HG02970 (cell line): ENCODE results near the gene SDK1.

Experiments used
- ATAC-seq: cut with Tn5 transposase; IDR thresholded peaks from one replicate; pipeline ENCODE4 v1.9.1; 2021; ENCODE audit warnings: mild to moderate bottlenecking, moderate library complexity, moderate number of reproducible peaks; ENCODE audit not compliant: unreplicated experiment, low FRiP score

Gene SDK1

DNA sequence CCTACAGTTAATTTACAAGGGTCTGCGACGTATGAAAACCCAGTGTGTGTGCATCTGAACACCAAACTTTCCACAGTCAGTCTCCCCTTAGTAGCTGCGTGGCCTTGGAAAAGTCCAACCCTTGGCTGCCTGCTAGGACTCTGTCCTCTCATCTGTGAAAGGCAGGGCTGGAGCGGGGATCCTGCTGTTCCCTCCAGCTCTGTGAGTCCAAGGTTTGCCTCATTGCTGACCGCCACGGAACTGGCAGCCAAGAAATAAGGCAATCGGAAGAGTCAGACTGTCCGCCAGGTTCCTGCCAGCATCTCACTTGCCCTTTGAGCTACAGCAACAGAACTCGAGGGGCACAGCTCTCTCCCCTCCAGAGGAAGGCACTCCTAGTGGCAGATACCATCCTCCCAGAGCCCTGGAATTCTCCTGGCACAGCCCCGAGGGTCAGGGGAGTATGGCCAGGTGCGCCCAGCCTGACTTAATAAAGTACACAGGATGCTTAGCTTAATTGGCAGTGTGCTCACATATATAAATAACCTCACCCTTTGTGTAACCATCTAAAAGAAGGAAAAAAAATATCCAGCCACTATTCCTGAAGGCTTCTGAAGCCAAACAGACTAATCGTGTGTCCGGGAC, 851.0 kb downstream of the SDK1 start:
- ATAC-seq = no peak

DNA sequence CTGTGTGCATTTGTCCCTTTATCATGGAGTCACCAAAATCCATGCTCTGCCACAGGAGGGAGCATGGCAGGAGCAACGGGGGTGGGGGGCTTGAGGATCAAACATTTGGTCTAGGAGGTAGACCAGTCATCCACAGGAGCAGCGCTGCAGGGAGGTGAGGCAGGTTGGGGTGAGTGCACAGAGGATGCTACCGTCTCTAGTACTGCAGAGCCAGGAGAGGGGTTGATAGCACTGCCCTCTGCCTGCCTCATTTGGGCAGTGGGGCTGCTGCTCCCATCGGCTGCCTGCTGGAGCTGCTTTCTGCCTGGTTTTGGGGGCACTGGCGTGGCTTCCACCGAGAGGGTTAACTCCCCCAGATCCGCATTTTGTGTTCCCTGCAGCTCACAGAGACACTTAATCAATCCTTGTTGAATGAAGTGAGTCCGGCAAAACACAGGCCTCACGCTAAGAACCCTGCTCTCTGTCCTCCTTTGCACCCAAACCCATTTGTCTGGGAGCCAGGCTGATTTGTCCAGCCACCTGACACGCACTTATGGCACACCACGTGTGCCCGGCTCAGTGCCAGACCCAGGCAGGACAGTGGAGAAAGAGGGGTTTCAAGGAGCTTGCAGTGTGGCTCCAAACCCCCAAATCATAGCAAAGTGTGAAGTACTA, 854.0 kb downstream of the SDK1 start:
- ATAC-seq = no peak

DNA sequence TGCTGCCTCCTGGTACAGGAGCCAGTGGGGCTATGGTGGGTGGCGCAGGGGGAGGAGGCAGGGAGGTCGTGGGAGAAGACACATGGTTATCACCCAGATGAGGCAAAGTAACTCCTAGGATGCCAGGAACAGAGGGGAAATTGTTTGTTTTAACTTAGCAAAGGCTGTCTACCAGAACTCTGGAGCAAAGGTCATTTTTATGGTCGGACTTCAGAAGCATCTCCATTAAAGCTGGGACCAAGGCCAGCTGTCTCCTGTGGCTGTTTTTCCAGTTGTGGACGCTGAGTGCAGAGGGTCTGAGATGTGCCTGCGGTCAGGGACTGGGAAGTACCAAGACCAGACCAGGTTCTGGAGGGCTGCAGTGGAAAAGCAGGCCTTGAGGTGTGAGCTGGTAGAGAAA, 855.1 kb downstream of the SDK1 start:
- ATAC-seq = no peak

DNA sequence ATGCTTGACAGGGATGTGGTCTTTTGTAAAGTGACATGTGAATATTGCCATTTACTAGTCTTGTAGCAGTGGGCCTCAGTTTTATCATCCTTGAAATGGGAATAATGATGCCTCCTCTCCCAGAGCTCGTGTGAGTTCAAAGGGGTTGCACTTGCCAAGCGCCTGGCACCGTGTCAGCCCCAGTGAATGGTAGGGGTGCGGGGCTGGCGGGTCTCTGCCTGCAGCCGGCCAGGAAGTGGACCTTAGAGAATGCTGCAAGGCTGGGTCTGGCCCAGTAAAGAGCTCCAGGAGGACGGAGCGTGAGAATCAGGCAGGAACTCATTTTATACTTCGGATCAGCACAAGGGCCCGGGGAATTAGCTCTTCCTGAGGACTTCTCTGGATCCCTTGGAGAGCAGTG, 856.6 kb downstream of the SDK1 start:
- no peak for ATAC-seq

DNA sequence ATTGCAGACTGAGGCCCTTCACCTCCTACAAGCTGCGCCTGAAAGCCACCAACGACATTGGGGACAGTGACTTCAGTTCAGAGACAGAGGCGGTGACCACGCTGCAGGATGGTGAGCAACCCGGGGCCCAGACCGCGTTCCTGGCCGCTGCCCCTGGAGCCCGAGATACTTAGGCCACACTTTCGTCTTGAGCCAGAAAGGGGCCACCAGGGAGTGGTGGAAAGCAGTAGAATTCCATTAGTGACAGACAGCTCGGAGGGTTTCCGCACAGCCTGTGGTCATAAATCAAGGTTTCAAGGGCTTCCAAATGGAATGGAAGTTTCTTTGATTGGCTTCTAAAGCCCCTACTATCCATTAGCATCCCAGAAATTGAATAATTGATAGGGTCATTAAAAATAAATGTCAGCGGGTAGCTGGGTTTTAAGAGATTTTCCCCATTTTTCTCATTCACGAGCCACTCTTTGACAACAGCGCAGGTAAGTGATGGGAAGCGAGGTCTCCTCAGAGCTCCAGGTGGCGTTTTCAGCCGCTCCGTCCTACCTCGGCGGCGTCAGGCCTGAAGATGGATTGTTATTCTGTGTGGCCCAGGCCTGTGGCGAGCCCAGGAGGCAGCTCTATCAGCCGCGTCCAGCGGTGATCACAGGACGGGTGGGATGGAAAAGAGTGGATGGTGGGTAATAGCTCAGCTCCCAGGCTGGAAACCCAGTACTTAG, 857.5 kb downstream of the SDK1 start:
- no peak for ATAC-seq

DNA sequence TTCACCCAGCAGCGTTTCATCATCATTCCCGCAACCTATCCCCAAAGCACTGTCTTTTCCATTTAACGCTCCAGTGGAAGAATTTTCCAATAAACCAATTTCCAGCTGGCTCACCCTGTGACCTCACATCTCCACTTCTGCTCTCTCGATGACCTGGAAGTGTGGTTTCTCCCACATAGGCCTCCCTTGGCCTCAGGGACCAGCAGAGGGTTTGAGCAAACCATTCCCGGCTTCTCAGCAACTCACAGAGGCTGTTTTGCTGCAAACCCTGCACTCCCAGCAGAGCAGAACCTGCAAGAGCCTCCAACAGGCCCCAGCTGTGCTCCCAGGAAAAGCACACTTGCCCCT, 858.1 kb downstream of the SDK1 start:
- no peak for ATAC-seq

DNA sequence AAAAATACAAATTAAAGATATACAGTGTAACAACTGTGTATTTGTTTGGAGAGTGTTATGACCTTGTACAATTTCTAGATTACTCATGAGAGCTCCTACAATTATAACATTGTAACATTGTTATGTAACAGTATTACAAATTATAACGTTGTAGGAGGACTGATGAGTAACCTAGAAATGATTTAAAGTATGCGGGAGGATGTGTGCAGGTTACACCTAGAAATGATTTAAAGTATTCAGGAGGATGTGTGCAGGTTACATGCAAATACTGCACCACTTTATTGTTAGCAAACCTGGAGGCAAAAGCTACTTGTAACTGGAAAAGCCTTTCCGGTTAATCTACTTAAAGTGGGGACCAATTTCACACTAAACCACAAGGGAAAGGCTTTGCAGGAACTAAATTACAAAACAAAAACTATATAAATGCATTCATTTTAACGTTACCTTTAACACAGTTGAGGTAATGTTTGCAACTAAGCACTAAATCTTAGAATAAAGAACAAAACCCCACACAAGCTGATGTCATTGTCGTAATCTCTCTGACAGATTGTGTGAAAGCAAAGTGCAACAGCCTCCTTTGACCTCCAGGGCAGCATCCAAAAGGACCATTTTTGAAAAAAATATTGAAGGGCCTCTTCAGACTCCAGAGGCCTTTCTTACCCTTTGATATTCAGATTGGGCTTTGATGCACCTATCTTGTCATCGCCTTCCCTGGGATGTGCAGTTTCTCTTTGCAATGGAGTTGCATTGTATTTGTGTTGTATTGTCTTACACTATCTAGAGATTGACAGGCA, 858.9 kb downstream of the SDK1 start:
- no peak for ATAC-seq

DNA sequence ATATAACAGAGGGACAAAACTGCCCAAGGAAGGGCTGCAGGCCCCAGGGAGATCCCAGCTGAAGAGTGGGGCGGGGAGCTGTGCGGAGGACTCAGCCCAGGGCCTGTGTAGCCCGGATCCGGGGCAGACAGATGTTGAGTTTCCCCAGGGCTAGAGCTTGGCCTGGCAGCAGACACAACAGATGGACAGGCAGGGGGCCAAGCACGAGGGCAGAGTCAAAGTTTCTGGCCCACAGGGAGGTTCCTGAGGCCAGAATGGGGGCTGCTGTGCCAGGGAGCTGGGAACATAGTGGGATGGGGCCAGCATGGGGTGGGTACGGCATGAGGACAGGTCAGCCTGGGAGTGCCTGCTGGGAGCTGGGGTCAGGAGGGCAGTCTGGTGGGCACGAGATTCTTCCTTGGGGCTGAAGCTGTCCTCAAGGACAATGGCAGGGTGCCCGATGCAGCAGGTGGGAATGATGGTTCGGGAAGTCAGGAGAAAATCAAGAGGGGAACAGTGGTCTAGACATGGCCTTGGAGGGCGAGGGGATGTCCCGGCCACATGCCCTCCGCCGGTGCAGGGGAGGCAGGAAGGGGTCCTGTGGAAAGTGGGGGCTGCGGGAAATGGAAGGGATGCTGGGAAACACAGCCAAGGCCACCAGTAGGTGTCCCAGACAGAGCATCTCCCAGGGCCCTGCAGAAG, 862.0 kb downstream of the SDK1 start:
- no peak for ATAC-seq

DNA sequence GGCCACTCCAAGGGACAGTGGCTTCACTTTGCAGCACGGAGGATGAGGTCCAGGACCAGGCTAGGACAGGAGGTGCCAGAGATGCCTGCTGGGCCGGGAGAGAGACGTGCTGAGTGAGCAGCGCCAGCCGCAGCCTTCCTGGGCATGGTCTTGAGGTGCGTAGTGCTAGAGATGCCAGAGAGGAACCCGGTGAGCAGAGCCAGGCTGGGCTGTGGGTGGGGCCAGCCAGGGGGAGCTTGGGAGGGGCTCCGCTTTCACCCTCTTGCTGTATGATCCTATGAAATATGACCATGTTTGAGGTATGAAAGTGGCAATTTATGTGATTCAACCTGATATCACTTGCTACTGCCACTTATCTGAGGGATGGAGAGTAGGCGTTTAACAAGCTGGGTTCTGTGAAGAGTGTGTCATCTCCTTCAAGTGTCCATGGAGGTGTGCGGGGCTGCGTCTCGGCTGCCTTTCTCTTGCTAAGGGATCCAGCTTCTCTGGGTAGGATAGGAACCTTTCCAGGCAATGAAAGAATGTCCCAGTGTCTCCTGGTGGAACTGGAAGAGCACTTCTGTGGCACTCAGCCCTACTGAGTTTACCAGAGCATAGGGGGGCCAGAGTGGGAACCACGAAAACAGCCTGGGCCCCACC, 862.6 kb downstream of the SDK1 start:
- ATAC-seq = no peak

DNA sequence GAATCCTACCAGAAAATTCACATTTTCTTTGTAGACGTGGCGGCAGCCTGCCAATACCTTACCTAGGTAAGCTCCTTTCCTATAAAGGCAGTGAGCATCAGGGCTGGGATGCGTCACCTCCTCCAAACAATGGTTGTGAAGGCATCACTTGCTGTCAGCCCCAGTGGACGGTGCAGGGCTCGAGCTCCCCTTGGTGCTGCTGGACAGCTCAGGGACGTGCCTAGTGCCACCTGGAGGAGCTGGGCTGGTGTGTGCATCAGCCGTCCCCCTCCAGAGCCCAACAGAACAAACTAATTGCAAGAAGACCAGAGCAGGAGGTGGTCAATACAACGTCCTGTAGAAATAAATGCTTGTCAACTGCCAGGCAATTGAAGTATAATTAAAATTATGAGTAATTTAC, 863.5 kb downstream of the SDK1 start:
- ATAC-seq = no peak

DNA sequence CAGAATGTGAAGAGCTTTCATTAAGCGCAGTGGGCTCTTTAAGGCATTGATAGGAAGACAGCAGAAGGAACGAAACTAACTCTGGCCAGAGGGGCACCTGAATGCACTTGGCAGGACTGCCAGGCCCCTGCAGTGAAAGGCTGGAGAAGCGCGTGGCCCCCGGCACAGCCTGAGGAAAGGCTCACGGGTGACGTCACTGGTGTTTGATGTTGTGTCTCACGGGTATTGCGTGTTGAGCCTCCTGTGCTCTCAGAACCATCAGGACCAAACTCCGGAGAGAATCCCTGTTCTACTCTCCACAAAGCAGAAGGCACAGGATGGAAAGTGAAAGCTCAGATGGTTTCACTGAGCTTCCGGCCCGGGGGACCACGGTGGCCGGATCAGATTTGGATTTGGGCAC, 865.3 kb downstream of the SDK1 start:
- no peak for ATAC-seq

DNA sequence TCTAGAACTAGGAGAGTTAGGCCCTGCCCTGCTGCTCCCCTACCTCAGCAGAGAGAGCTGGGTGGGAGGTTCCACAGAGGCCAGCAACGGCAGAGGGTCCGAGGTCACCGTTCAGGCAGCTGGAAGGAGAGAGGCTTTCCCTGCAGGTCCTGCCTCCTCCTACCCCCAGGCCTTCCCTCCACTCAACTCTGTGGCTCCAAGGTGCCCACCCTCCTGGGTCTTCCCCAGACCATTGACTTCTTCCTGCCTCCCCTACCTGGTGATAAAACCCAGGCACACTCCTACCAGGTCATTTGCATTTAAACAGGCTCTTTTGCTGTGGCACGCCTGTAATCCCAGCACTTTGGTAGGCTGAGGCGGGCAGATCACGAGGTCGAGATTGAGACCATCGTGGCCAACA, 865.8 kb downstream of the SDK1 start:
- ATAC-seq = no peak

DNA sequence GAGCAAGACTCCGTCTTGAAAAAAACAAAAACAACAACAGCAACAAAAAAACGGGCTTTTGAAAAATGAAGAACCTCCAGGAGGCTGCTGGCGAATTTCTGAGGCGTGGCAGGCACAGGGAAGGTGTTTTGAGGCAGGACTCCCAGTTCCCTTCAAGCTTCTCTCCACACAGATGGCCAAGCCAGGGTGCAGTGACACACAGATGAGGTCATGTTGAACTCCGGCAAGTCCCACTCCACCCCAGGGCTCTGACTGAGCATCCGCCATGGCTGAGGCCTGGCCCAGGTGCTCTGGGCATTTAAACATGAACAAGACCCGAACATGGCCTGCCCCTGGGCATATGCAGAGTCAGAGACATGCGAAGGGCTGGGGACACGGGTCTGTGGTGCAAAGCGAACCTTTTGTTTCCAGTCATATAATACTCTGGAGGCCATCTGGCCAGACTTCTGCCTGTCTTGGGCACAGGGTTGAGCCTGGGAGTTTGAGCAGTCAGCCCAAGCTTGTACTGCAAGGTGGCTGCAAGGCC, 866.4 kb downstream of the SDK1 start:
- no peak for ATAC-seq

DNA sequence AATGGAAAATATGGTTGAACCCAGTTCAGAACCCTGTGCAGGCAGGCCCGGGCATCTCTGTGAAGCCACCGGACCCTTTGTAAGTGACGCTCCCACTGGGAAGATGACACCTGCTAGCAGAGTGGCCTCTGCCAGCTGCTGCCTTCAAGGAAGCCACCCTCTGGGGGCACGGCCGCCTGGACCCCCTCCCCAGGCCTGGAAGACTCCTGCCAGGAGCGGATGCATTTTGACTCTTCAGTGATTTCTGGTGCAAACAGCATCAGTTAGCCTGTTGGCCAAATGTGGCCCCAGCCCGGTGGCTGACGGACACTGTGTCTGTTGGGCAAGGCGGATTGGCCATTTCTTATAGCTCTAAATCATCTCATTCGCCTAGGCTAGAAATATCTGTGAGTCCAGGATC, 867.0 kb downstream of the SDK1 start:
- ATAC-seq = no peak

DNA sequence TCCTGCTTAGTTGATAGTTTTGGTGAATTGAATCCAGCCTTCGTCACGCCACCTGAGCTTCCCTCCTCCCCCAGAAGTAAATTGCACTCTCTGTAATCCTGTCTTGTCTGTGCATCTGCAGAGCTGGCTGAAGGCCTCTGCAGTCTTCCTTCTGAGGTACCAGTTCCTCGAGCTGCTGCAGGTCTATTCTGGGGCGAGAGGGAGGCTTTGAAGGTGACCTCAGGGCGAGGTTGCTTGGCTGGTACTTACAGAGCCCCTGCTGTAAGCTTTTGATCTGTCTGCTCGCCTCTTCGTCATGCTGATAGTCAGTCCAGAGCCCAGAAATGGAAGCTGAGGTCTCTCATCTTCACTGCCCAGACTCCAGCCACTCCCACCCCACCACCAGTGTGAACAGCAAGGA, 867.5 kb downstream of the SDK1 start:
- no peak for ATAC-seq

DNA sequence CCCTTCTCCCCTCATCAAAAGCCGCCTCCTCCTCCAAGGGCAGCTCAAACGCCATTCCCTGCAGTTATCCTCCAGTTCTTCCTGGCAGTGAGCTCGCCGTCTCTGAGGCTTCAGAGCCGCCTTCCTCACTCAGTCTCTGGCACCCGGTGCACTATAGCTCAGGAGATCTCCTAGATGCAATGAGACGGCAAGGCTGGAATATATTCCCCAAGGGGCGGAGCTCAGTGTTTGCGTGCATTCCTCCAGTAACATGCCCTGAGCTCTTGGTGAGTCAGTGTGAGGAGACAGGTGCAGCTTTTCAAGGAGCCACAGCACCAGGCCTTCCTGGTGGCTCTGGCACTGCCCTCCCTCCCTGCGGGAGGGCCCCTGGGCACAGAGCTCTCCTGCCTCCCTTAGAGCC, 868.4 kb downstream of the SDK1 start:
- ATAC-seq = no peak

DNA sequence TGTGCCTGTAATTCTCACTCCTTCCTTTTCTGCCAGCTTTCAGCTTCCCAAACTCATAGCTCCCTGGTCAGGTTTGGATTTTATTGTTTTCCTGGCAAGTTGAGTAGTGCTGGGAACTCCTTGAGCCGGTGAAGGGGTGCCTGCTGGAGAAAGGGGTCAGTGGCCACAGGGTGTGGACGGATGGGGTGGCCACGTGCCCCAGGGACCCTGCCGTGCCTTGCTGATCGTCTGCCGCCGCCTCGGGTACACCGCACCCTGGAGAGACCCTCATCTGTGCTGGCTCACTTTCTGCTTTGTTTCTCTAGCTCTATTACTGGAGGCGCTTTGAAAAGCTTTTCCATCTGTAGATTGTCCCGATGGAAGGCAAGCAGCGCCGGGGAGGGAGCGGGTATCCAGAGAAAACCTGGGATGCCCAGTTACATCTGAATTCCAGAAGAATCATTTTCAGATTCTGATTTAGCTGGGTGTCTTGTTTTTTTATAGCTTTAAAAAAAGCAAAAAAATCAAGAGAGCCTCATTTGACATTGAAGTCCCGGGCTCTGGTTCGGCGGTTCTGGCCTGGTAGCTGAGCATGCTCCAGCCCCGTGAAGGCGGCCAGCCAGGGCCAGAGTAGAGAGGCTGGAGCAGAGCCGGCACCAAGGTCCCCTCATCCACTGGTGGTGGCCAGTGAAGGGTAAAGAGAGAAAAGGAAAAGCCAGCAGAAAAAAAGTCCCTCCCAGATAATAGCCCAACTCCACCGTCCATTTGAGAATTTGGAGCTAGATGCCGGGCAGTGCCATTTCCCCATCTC, 870.1 kb downstream of the SDK1 start:
- no peak for ATAC-seq

DNA sequence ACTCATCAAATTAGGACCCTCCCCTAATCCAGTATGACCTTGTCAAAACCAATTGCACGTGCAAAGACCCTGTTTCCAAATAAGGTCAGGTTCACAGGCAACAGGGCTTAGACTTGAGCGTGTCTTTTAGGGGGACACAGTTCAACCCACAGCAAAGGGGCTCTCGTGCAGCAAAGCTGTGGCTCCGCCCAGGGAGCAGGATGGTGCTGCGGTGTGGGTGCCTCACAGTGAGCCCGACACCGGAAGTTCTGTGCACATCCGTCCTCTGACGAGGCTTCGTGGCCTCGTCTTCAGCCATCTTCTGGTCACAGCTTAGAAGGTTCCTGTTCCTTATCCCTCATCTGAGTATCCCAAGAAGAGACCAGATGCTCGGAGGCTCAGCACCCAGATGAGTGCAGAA, 871.8 kb downstream of the SDK1 start:
- ATAC-seq = no peak

DNA sequence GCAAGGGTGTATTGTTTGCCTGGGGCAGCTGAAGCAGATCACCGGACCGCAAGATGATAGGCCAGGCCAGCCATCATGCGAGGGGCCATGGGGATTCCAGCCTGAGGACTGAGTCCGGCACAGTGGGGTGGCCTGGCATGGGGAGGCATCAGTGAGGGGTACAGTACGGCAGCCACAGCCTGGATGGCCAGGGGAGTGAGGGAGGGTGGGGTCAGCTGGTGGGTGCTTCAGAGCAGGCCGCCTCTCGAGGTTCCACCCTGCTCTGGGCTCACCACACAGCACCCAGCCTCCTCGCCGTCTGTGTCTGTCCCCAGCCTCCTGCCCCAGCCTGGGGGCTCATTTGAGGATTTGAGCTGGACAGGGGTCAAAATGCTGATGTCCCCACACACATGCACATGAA, 872.6 kb downstream of the SDK1 start:
- ATAC-seq = no peak
